Measurements from ENCODE around the gene GARS1. TPM values are rescaled to one million over a fixed set of nuclear protein-coding genes. Genes with fewer than 3 reads are reported as not detected.

The GARS1 gene
- total and polyA plus RNA-seq, 9 of the 15 experiments (the other 6 are each of a cell fraction or from before 2014, with no cell fraction given): 142 to 769 (median 272) TPM

DNA sequence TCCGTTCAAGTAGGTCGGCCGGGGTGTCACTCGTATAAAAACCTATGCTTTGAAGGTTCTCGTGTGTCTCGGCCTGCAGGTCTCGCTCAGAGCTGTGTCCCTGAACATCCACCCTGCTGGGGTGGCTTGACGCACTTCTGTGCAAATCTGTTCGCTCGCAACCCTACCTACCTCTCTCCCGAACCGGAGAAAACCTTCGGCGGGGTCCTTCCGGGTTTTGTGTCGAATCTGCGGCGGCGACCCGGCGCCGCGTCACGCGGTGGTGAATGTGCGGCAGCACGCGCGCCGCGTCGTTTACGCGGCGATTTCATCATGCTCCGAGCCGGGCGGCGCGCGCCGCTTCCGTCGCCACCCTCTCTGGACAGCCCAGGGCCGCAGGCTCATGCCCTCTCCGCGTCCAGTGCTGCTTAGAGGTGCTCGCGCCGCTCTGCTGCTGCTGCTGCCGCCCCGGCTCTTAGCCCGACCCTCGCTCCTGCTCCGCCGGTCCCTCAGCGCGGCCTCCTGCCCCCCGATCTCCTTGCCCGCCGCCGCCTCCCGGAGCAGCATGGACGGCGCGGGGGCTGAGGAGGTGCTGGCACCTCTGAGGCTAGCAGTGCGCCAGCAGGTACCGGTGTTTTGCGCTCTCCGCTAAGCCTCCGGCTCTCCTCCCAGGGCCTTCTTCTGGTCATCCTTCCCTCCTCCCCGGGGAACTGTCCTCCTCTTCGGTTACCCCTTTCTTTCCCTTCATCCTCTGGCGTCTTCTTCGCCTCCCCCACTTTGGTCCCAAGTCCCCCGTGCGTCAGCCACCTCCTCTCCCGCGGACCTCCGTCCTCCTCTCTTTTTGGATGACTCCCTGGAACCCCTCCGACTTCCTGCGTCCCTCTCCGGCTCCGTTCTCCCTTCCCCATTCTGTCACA, at the start of gene GARS1 (continued):
- TF ChIP-seq ZNF217 (CRISPR knock-in tag; IDR thresholded peaks at IDR 0.05) (no peak), TCF7L2 (IDR thresholded peaks at IDR 0.05; ENCODE audit: low read depth, low read length) (no peak), HCFC1 (IDR thresholded peaks at IDR 0.05; ENCODE audit: low read depth, low read length) (peak; percentile 89), FOXK2 (conservative IDR thresholded peaks at IDR 0.05 in 1 of 2, IDR thresholded peaks at IDR 0.05 in 1 of 2; ENCODE audit: low read depth in 2 of 2) (0 out of 4 replicates have a peak, but pooled peaks of 1 of the 2 experiments have one; percentile 14), GTF2E2 (tag; IDR thresholded peaks at IDR 0.05) (peak; percentile 78; the same call in 1 of the 2 replicates), KLF16 (IDR thresholded peaks at IDR 0.05) (no peak), MCM3 (IDR thresholded peaks at IDR 0.05) (no peak), ZC3H11A (IDR thresholded peaks at IDR 0.05; ENCODE audit: low read depth, low read length) (peak; percentile 18; the same call in 1 of the 2 replicates), NR2C1 (IDR thresholded peaks at IDR 0.05) (peak; percentile 58; the same call in 1 of the 2 replicates), NR2C1 (tag; IDR thresholded peaks at IDR 0.05) (peak; percentile 54), FOXM1 (IDR thresholded peaks at IDR 0.05; ENCODE audit: low read depth) (no peak), FOXM1 (CRISPR knock-in tag; IDR thresholded peaks at IDR 0.05; ENCODE audit: low read depth) (peak; percentile 83; the same call in 1 of the 2 replicates), RB1 (IDR thresholded peaks at IDR 0.05; ENCODE audit: low read depth) (peak; percentile 96), SUPT5H (IDR thresholded peaks at IDR 0.05) (peak; percentile 97), HOXB6 (CRISPR knock-in tag; IDR thresholded peaks at IDR 0.05; ENCODE audit: borderline replicate concordance) (no peak), SMAD4 (CRISPR knock-in tag; conservative IDR thresholded peaks at IDR 0.05) (peak; percentile 89), ZEB2 (IDR thresholded peaks at IDR 0.05) (peak; percentile 100), ETS2 (tag; IDR thresholded peaks at IDR 0.05; ENCODE audit: borderline replicate concordance, poor library complexity, severe bottlenecking) (no peak), KLF10 (CRISPR knock-in tag; IDR thresholded peaks at IDR 0.05) (no peak), THRA (IDR thresholded peaks at IDR 0.05) (no peak)
- TF ChIP-seq, protein P1, sequence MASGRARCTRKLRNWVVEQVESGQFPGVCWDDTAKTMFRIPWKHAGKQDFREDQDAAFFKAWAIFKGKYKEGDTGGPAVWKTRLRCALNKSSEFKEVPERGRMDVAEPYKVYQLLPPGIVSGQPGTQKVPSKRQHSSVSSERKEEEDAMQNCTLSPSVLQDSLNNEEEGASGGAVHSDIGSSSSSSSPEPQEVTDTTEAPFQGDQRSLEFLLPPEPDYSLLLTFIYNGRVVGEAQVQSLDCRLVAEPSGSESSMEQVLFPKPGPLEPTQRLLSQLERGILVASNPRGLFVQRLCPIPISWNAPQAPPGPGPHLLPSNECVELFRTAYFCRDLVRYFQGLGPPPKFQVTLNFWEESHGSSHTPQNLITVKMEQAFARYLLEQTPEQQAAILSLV (tag; IDR thresholded peaks at IDR 0.05): peak; percentile 91
- TF ChIP-seq, protein P2, sequence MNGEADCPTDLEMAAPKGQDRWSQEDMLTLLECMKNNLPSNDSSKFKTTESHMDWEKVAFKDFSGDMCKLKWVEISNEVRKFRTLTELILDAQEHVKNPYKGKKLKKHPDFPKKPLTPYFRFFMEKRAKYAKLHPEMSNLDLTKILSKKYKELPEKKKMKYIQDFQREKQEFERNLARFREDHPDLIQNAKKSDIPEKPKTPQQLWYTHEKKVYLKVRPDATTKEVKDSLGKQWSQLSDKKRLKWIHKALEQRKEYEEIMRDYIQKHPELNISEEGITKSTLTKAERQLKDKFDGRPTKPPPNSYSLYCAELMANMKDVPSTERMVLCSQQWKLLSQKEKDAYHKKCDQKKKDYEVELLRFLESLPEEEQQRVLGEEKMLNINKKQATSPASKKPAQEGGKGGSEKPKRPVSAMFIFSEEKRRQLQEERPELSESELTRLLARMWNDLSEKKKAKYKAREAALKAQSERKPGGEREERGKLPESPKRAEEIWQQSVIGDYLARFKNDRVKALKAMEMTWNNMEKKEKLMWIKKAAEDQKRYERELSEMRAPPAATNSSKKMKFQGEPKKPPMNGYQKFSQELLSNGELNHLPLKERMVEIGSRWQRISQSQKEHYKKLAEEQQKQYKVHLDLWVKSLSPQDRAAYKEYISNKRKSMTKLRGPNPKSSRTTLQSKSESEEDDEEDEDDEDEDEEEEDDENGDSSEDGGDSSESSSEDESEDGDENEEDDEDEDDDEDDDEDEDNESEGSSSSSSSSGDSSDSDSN (IDR thresholded peaks at IDR 0.05; ENCODE audit: borderline replicate concordance in 1 of 2, low read depth in 2 of 2, low read length in 2 of 2): peak; percentile 89 to 96
